Measurements from ENCODE around the gene FBXL16.

Gene FBXL16

DNA sequence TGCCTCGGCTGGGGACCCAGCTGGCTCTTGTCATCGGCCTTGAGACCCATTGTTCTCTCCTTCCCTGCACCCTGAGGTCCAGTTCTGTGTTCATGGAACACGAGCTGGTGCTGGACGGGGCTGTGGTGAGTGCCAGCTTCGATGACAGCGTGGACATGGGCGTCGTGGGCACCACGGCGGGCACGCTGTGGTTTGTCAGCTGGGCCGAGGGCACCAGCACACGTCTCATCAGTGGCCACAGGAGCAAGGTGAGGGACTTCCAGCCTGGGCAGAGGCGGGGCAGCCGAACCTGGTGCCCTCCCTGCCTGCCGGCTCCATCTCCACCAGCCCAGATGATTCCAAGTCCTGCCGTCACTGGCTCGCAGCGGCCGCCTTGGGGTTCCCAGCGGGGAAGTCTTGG, 43.0 kb downstream of the FBXL16 start:
- H3K27me3 ChIP-seq: no peaks in the 10 kb centered on the region
- TF ChIP-seq CTCF (IDR thresholded peaks at IDR 0.05): no peak
- no peaks in the 10 kb centered on the region for H3K36me3 ChIP-seq
- H3K4me3 ChIP-seq (ENCODE audit: low read depth in 1 of 2, low read length in 1 of 2): no peak overlapping the region
- H3K4me1 ChIP-seq (ENCODE audit: control insufficient read depth in 1 of 2, insufficient read depth in 1 of 2, low read depth in 1 of 2, low read length in 1 of 2): peaks cover 13 to 16% of the 10 kb centered on the region in 2 experiments
- H3K9me3 ChIP-seq: no peaks in the 10 kb centered on the region
- H3K27ac ChIP-seq: no peak overlapping the region

DNA sequence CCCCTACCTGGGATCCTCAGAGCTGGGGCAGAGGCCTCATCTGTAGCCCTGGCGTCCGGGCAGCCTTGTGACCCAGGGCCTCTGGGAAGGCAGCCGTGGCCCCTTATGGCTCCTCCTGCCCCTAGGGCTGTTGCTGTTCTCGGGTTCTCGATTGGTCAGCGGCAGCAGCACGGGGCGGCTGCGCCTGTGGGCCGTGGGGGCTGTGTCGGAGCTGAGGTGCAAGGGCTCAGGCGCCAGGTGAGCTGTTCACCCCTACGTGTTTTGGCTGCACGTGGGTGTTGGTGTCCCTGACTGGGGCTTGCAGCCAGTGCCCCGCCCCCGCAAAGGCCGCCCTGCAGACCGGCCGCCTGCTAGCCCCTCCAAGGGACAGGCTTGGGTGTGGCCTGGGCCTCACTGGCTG, 43.5 kb downstream of the FBXL16 start:
- Histone ChIP-seq H3K4me3 (ENCODE audit: low read depth in 1 of 2, low read length in 1 of 2) (no peak overlapping the region), H3K36me3 (no peaks in the 10 kb centered on the region)

GRCh38 chr16:661184-661821, 44.3 kb downstream of the FBXL16 start:
- Histone ChIP-seq H3K27ac (peak overlapping the region; percentile 4), H3K4me3 (ENCODE audit: low read depth in 1 of 2, low read length in 1 of 2) (no peak overlapping the region), H3K4me1 (ENCODE audit: control insufficient read depth in 1 of 2, insufficient read depth in 1 of 2, low read depth in 1 of 2, low read length in 1 of 2) (peaks cover 9 to 13% of the 10 kb centered on the region in 2 experiments), H3K9me3 (no peaks in the 10 kb centered on the region), H3K36me3 (no peaks in the 10 kb centered on the region), H3K27me3 (no peaks in the 10 kb centered on the region)
- no peak for TF ChIP-seq CTCF (IDR thresholded peaks at IDR 0.05)

More for the DNA sequence above, 43.5 kb downstream of the FBXL16 start:
- TF ChIP-seq CTCF (IDR thresholded peaks at IDR 0.05): no peak
- Histone ChIP-seq H3K4me1 (ENCODE audit: control insufficient read depth in 1 of 2, insufficient read depth in 1 of 2, low read depth in 1 of 2, low read length in 1 of 2) (peaks cover 9 to 13% of the 10 kb centered on the region in 2 experiments), H3K27ac (no peak overlapping the region), H3K27me3 (no peaks in the 10 kb centered on the region), H3K9me3 (no peaks in the 10 kb centered on the region)

GRCh38 chr16:660459-661183, 45.0 kb downstream of the FBXL16 start:
- H3K4me3 ChIP-seq (ENCODE audit: low read depth in 1 of 2, low read length in 1 of 2): peak overlapping the region; percentile 31 to 45
- peak overlapping the region; percentile 44 for H3K27ac ChIP-seq
- no peaks in the 10 kb centered on the region for H3K9me3 ChIP-seq
- H3K27me3 ChIP-seq: no peaks in the 10 kb centered on the region
- peak; percentile 72 for TF ChIP-seq CTCF (IDR thresholded peaks at IDR 0.05)
- H3K36me3 ChIP-seq: peaks cover 4% of the 10 kb centered on the region
- peaks cover 9 to 13% of the 10 kb centered on the region in 2 experiments for H3K4me1 ChIP-seq (ENCODE audit: control insufficient read depth in 1 of 2, insufficient read depth in 1 of 2, low read depth in 1 of 2, low read length in 1 of 2)

- no peak for TF ChIP-seq CTCF (IDR thresholded peaks at IDR 0.05)
- H3K27ac ChIP-seq: peak overlapping the region; percentile 44
Observed at GRCh38 chr16:660132-660458, 45.5 kb downstream of the FBXL16 start.

More at GRCh38 chr16:660132-660458, 45.5 kb downstream of the FBXL16 start:
- Histone ChIP-seq H3K4me1 (ENCODE audit: control insufficient read depth in 1 of 2, insufficient read depth in 1 of 2, low read depth in 1 of 2, low read length in 1 of 2) (peaks cover 9 to 13% of the 10 kb centered on the region in 2 experiments), H3K9me3 (no peaks in the 10 kb centered on the region), H3K36me3 (peaks cover 6% of the 10 kb centered on the region), H3K4me3 (ENCODE audit: low read depth in 1 of 2, low read length in 1 of 2) (peak overlapping the region in 1 of 2 experiments; percentile 45), H3K27me3 (no peaks in the 10 kb centered on the region)
